ENCODE measurements around the gene ACO2. TPM values are rescaled to one million over a fixed set of nuclear protein-coding genes. Genes with fewer than 3 reads are reported as not detected.

The ACO2 gene
- polyA plus RNA-seq, 1 of the 3 experiments (the other 2 are of a cell fraction) = 47.0 TPM

- Histone ChIP-seq H4K20me1 (ENCODE audit: insufficient read depth) (no peaks in the 10 kb centered on the region), H3K9me2 (no peaks in the 10 kb centered on the region), H3K79me2 (ENCODE audit: insufficient read depth) (no peaks in the 10 kb centered on the region), H3K4me1 (ENCODE audit: control insufficient read depth in 1 of 2, insufficient read depth in 2 of 2, low read depth in 1 of 2, low read length in 1 of 2) (peaks cover 0 to 6% of the 10 kb centered on the region in 2 experiments; a peak in 1 of 4 replicates), H3K9ac (no peak overlapping the region), H3K4me3 (ENCODE audit: low read depth in 2 of 2, low read length in 1 of 2) (no peak overlapping the region), H3K36me3 (replicated peaks in 1 of 2; ENCODE audit: control insufficient read depth in 1 of 2, insufficient read depth in 2 of 2, low read length in 1 of 2) (no peaks in the 10 kb centered on the region), H3K4me2 (no peak overlapping the region), H3K27me3 (ENCODE audit: insufficient read depth) (no peaks in the 10 kb centered on the region), H3K27ac (ENCODE audit: low read depth in 2 of 2, low read length in 1 of 2) (no peak overlapping the region), H3K9me3 (no peaks in the 10 kb centered on the region), H3F3A (replicated peaks; ENCODE audit: insufficient read depth) (peaks cover 10% of the 10 kb centered on the region), H2AFZ (ENCODE audit: low read depth) (no peak overlapping the region)
- ChIA-PET POLR2A (no interaction called here), CTCF (interaction anchor here (0.8 kb wide), 1 partner anchor 37 kb away, joined by 3 read pairs; no protein-coding TSS in a partner anchor)
- TF ChIP-seq YY1 (IDR thresholded peaks at IDR 0.05; ENCODE audit: low read depth) (no peak), SMC3 (IDR thresholded peaks at IDR 0.05; ENCODE audit: low read depth, low read length) (no peak), NFIC (IDR thresholded peaks at IDR 0.05; ENCODE audit: borderline replicate concordance) (no peak), JUND (IDR thresholded peaks at IDR 0.05) (no peak), TCF12 (IDR thresholded peaks at IDR 0.05) (no peak), FOSL2 (IDR thresholded peaks at IDR 0.05; ENCODE audit: borderline replicate concordance, low read depth) (no peak), GATA2 (CRISPR knock-in tag; IDR thresholded peaks at IDR 0.05) (no peak), EP300 (IDR thresholded peaks at IDR 0.05; ENCODE audit: borderline replicate concordance in 1 of 2, low read depth in 1 of 2, low read length in 1 of 2) (no peak), ELF1 (IDR thresholded peaks at IDR 0.05) (no peak), TAF1 (IDR thresholded peaks at IDR 0.05; ENCODE audit: borderline replicate concordance, low read depth, low read length) (no peak), RXRA (IDR thresholded peaks at IDR 0.05; ENCODE audit: borderline replicate concordance, low read depth) (no peak), MEF2A (IDR thresholded peaks at IDR 0.05; ENCODE audit: borderline replicate concordance, low read depth) (no peak), RAD21 (IDR thresholded peaks at IDR 0.05; ENCODE audit: low read length) (no peak), TEAD4 (IDR thresholded peaks at IDR 0.05; ENCODE audit: borderline replicate concordance, insufficient read depth) (no peak), MAX (IDR thresholded peaks at IDR 0.05; ENCODE audit: low read depth) (no peak)
- DNase-seq = no peak
- WGBS (ENCODE audit: low lambda C conversion rate) = 86% methylated on average over 3 of the region's 3 CpGs
Observed at GRCh38 chr22:41570221-41570620, 101.3 kb downstream of the ACO2 start.

GRCh38 chr22:41571786-41572185 lies 102.9 kb downstream of the ACO2 start:
- no peak overlapping the region for H3K9ac ChIP-seq
- no peaks in the 10 kb centered on the region for H3K79me2 ChIP-seq (ENCODE audit: insufficient read depth)
- no CpG with 5 or more reads among the region's 14 CpGs for WGBS (ENCODE audit: low lambda C conversion rate)
- H3K9me3 ChIP-seq = no peaks in the 10 kb centered on the region
- CTCF ChIA-PET = no interaction called here
- no peak overlapping the region for H3K4me2 ChIP-seq
- no peaks in the 10 kb centered on the region for H3K27me3 ChIP-seq (ENCODE audit: insufficient read depth)
- H2AFZ ChIP-seq (ENCODE audit: low read depth) = no peak overlapping the region
- no peaks in the 10 kb centered on the region for H4K20me1 ChIP-seq (ENCODE audit: insufficient read depth)
- POLR2A ChIA-PET = no interaction called here
- H3K4me3 ChIP-seq (ENCODE audit: low read depth in 2 of 2, low read length in 1 of 2) = no peak overlapping the region
- no peak overlapping the region for H3K27ac ChIP-seq (ENCODE audit: low read depth in 2 of 2, low read length in 1 of 2)
- H3F3A ChIP-seq (replicated peaks; ENCODE audit: insufficient read depth) = no peaks in the 10 kb centered on the region
- no peaks in the 10 kb centered on the region for H3K36me3 ChIP-seq (replicated peaks in 1 of 2; ENCODE audit: control insufficient read depth in 1 of 2, insufficient read depth in 2 of 2, low read length in 1 of 2)
- no peaks in the 10 kb centered on the region for H3K9me2 ChIP-seq
- peaks cover 0 to 6% of the 10 kb centered on the region in 2 experiments; a peak in 1 of 4 replicates for H3K4me1 ChIP-seq (ENCODE audit: control insufficient read depth in 1 of 2, insufficient read depth in 2 of 2, low read depth in 1 of 2, low read length in 1 of 2)
- no peak for DNase-seq
- TF ChIP-seq RFX5 (IDR thresholded peaks at IDR 0.05; ENCODE audit: low read length) (no peak), FOXM1 (IDR thresholded peaks at IDR 0.05; ENCODE audit: low read depth) (no peak), FOXJ3 (CRISPR knock-in tag; IDR thresholded peaks at IDR 0.05) (no peak), EZH2phosphoT487 (IDR thresholded peaks at IDR 0.05; ENCODE audit: borderline replicate concordance, low read depth) (no peak), RXRA (IDR thresholded peaks at IDR 0.05; ENCODE audit: borderline replicate concordance, low read depth) (no peak), USF1 (IDR thresholded peaks at IDR 0.05; ENCODE audit: borderline replicate concordance, low read depth) (no peak), TCF12 (IDR thresholded peaks at IDR 0.05) (no peak), ZBTB33 (IDR thresholded peaks at IDR 0.05; ENCODE audit: borderline replicate concordance, low read depth) (no peak), MAX (IDR thresholded peaks at IDR 0.05; ENCODE audit: low read depth) (no peak), TEAD4 (IDR thresholded peaks at IDR 0.05; ENCODE audit: borderline replicate concordance, insufficient read depth) (no peak), REST (IDR thresholded peaks at IDR 0.05; ENCODE audit: low read depth, low read length) (no peak)
